Right lobe of liver (tissue), 6 donors: ENCODE measurements around the gene POU5F1. TPM values are rescaled to one million over a fixed set of nuclear protein-coding genes. Genes with fewer than 3 reads are reported as not detected.

Experiments
- ATAC-seq, 4 donors: fragments of 200-7000 bp; cut with Tn5 transposase; one replicate each; pipeline ENCODE4 v1.9.1; 2020; ENCODE audit warnings: mild to moderate bottlenecking in 4 of 4, moderate library complexity in 4 of 4
- DNase-seq, 3 donors: peaks; one replicate each; pipeline ENCODE4 v3.0.0-alpha.2; 2020
- H3K27ac ChIP-seq, 3 donors: fragments of 200-600 bp; one replicate each; pipeline ENCODE4 v1.8.0; 2022
- H3K27me3 ChIP-seq, 2 donors: fragments of 200-600 bp; one replicate each; pipeline ENCODE4 v1.8.0; 2022
- H3K36me3 ChIP-seq, 4 donors: fragments of 200-600 bp; sonication (generic) in 1 of 4; one replicate each; pipeline versions ENCODE4 v1.5.1 to v1.8.0; 2017 to 2022; ENCODE audit warnings: control low read depth in 1 of 4
- H3K4me1 ChIP-seq, 4 donors: fragments of 200-600 bp; sonication (generic) in 1 of 4; one replicate each; pipeline versions ENCODE4 v1.5.1 to v1.8.0; 2017 to 2022; ENCODE audit warnings: control low read depth in 1 of 4
- H3K4me3 ChIP-seq, 3 donors: fragments of 200-600 bp; one replicate each; pipeline ENCODE4 v1.8.0; 2022
- H3K9me3 ChIP-seq, 4 donors: fragments of 200-600 bp; sonication (generic) in 1 of 4; one replicate each; pipeline versions ENCODE4 v1.5.1 to v1.8.0; 2017 to 2022; ENCODE audit warnings: control low read depth in 1 of 4
- CTCF ChIP-seq, 4 donors: fragments of 200-600 bp in 3 of 4; fragments of 450-650 bp in 1 of 4; IDR thresholded peaks; one replicate each; pipeline versions ENCODE4 v1.5.1 to v1.8.0; 2016 to 2022; ENCODE audit warnings: antibody characterized with exemption in 4 of 4, mild to moderate bottlenecking in 2 of 4
- POLR2A ChIP-seq: fragments of 450-650 bp; IDR thresholded peaks from one replicate; pipeline ENCODE4 v1.6.1; 2017; ENCODE audit warnings: antibody characterized with exemption, mild to moderate bottlenecking
- WGBS: methylation state at CpG from one replicate; pipeline ENCODE4 v1.1.6; 2018; ENCODE audit warnings: low coverage, low lambda C conversion rate; ENCODE audit not compliant: insufficient coverage; ENCODE audit errors: missing lambda C conversion rate; 5-methylcytosine and 5-hydroxymethylcytosine counted together
- intact Hi-C, 2 donors: fragments of 100-400 bp; cut with DNase I; formaldehyde crosslinking; loops; one replicate each; pipeline versions ENCODE4 v1.11.2 to v1.14.1; 2022
- total RNA-seq, 6 experiments: library from RNA; depleted of rRNA in 2 of 6; stranded (reverse); fragments of >200 nt in 2 of 6; fragmentation: NEBNext Ultra II Directional in 3 of 6; extraction: Animal tissue kit (Norgen Biotek cat#: 25700) in 3 of 6; gene quantifications; one replicate each; pipeline versions ENCODE4 v1.1.0 to v1.2.4, GENCODE V29; 2016 to 2023
- donor health status: DM: no; HTN: yes; CAD: no.
- donor health status: DM: no; HTN: no; CAD: no.
- donor health status: DM: no; HTN: no; CAD: no.
- donor health status: DM: no; HTN: yes; CAD: no.
- donor health status: DM: no; HTN: yes; CAD: no.

Gene POU5F1
- total RNA-seq, 6 experiments from 2014 or later, result 0.71 to 3.8 (median 2.6) TPM

- TF ChIP-seq CTCF (IDR thresholded peaks at IDR 0.05) (no peak), POLR2A (no peak)
- intact Hi-C loops, result loop anchor here in 1 of 2 donors (10.0 kb wide), 1 partner anchor 243 kb away; no protein-coding TSS in a partner anchor
These were observed 38.9 kb downstream of the POU5F1 start for GRCh38 chr6:31131595-31131994.

GRCh38 chr6:31130751-31131150 lies 39.7 kb downstream of the POU5F1 start:
- no peak for ATAC-seq
- WGBS, result 69% methylated on average over 3 of the region's 3 CpGs
- Histone ChIP-seq H3K27me3 (no peaks in the 10 kb centered on the region), H3K4me1 (no peaks in the 10 kb centered on the region), H3K4me3 (no peak overlapping the region), H3K9me3 (no peaks in the 10 kb centered on the region), H3K27ac (no peak overlapping the region), H3K36me3 (no peaks in the 10 kb centered on the region)
- intact Hi-C loops, result loop anchor here in 1 of 2 donors (10.0 kb wide), 1 partner anchor 244 kb away; no protein-coding TSS in a partner anchor
- no peak for TF ChIP-seq POLR2A
- TF ChIP-seq CTCF (IDR thresholded peaks at IDR 0.05), result no peak
- no peak for DNase-seq

More at GRCh38 chr6:31131595-31131994, 38.9 kb downstream of the POU5F1 start:
- no peaks in the 10 kb centered on the region for H3K4me1 ChIP-seq
- no peak overlapping the region for H3K4me3 ChIP-seq
- H3K9me3 ChIP-seq, result no peaks in the 10 kb centered on the region
- H3K36me3 ChIP-seq, result no peaks in the 10 kb centered on the region
- ATAC-seq (no peak), DNase-seq (no peak)
- no peaks in the 10 kb centered on the region for H3K27me3 ChIP-seq
- no peak overlapping the region for H3K27ac ChIP-seq
- WGBS, result 84% methylated on average over 3 of the region's 3 CpGs

- no peak for ATAC-seq
- Histone ChIP-seq H3K9me3 (no peaks in the 10 kb centered on the region), H3K27ac (no peak overlapping the region), H3K27me3 (no peaks in the 10 kb centered on the region), H3K4me1 (no peaks in the 10 kb centered on the region), H3K36me3 (no peaks in the 10 kb centered on the region), H3K4me3 (no peak overlapping the region)
- WGBS, result 26% methylated on average over 4 of the region's 4 CpGs
- TF ChIP-seq POLR2A (no peak), CTCF (IDR thresholded peaks at IDR 0.05) (no peak)
- intact Hi-C loops, result no loop called here
- DNase-seq, result no peak
These were observed 41.4 kb downstream of the POU5F1 start for GRCh38 chr6:31129130-31129529.

- DNase-seq, result peak in 2 of 3 donors; percentile 64
- WGBS, result under 1% methylated on average over 8 of the region's 8 CpGs
- H3K36me3 ChIP-seq, result no peaks in the 10 kb centered on the region
- H3K27ac ChIP-seq, result no peak overlapping the region
- H3K4me1 ChIP-seq, result no peaks in the 10 kb centered on the region
- ATAC-seq, result peak; percentile 81 to 89 (median 82)
- intact Hi-C loops, result no loop called here
- no peaks in the 10 kb centered on the region for H3K9me3 ChIP-seq
- H3K4me3 ChIP-seq, result no peak overlapping the region
- TF ChIP-seq CTCF (IDR thresholded peaks at IDR 0.05), result peak; percentile 54 to 89 (median 83)
- no peak for TF ChIP-seq POLR2A
- no peaks in the 10 kb centered on the region for H3K27me3 ChIP-seq
These were observed 42.3 kb downstream of the POU5F1 start for GRCh38 chr6:31128093-31128676.
